ENCODE data around the gene ZFR.

ZFR gene

GRCh38 chr5:32312197-32312594, 132.3 kb downstream of the ZFR start:
- Histone ChIP-seq H4K20me1 (ENCODE audit: low read depth, low read length) (no peaks in the 10 kb centered on the region), H3K4me2 (ENCODE audit: low read depth, low read length, poor library complexity, severe bottlenecking) (peak overlapping the region; percentile 99), H3K27ac (ENCODE audit: low read depth, low read length) (peak overlapping the region; percentile 67), H3K4me3 (ENCODE audit: insufficient read depth, low read length, poor library complexity, severe bottlenecking) (peak overlapping the region; percentile 69), H3K36me3 (ENCODE audit: low read length) (no peaks in the 10 kb centered on the region), H3K27me3 (ENCODE audit: low read length) (no peaks in the 10 kb centered on the region), H2AFZ (ENCODE audit: low read depth, low read length, severe bottlenecking) (peak overlapping the region; percentile 74), H3K79me2 (ENCODE audit: insufficient read depth, low read length) (peaks cover 47% of the 10 kb centered on the region), H3K9me3 (ENCODE audit: insufficient read depth, low read length) (no peaks in the 10 kb centered on the region), H3F3A (ENCODE audit: insufficient read depth) (peaks cover 16% of the 10 kb centered on the region), H3K9me2 (replicated peaks; ENCODE audit: insufficient read depth, low read length) (no peaks in the 10 kb centered on the region), H3K9ac (ENCODE audit: low read length) (peak overlapping the region; percentile 89)
- TF ChIP-seq EZH2phosphoT487 (conservative IDR thresholded peaks at IDR 0.05; ENCODE audit: low read length), result no peak
- TF ChIP-seq, protein P1, sequence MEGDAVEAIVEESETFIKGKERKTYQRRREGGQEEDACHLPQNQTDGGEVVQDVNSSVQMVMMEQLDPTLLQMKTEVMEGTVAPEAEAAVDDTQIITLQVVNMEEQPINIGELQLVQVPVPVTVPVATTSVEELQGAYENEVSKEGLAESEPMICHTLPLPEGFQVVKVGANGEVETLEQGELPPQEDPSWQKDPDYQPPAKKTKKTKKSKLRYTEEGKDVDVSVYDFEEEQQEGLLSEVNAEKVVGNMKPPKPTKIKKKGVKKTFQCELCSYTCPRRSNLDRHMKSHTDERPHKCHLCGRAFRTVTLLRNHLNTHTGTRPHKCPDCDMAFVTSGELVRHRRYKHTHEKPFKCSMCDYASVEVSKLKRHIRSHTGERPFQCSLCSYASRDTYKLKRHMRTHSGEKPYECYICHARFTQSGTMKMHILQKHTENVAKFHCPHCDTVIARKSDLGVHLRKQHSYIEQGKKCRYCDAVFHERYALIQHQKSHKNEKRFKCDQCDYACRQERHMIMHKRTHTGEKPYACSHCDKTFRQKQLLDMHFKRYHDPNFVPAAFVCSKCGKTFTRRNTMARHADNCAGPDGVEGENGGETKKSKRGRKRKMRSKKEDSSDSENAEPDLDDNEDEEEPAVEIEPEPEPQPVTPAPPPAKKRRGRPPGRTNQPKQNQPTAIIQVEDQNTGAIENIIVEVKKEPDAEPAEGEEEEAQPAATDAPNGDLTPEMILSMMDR (IDR thresholded peaks at IDR 0.05; ENCODE audit: insufficient read depth, low read length, poor library complexity, severe bottlenecking), result no peak

- peak overlapping the region; percentile 69 for H3K4me3 ChIP-seq (ENCODE audit: insufficient read depth, low read length, poor library complexity, severe bottlenecking)
- H3K36me3 ChIP-seq (ENCODE audit: low read length), result no peaks in the 10 kb centered on the region
- peak overlapping the region; percentile 99 for H3K4me2 ChIP-seq (ENCODE audit: low read depth, low read length, poor library complexity, severe bottlenecking)
- no peaks in the 10 kb centered on the region for H3K9me2 ChIP-seq (replicated peaks; ENCODE audit: insufficient read depth, low read length)
- H3K27ac ChIP-seq (ENCODE audit: low read depth, low read length), result peak overlapping the region; percentile 67
- peak overlapping the region; percentile 74 for H2AFZ ChIP-seq (ENCODE audit: low read depth, low read length, severe bottlenecking)
- H3K9ac ChIP-seq (ENCODE audit: low read length), result peak overlapping the region; percentile 89
- TF ChIP-seq, protein P1 (IDR thresholded peaks at IDR 0.05; ENCODE audit: insufficient read depth, low read length, poor library complexity, severe bottlenecking), result no peak
- TF ChIP-seq EZH2phosphoT487 (conservative IDR thresholded peaks at IDR 0.05; ENCODE audit: low read length), result no peak
- peaks cover 53% of the 10 kb centered on the region for H3K79me2 ChIP-seq (ENCODE audit: insufficient read depth, low read length)
- H3K27me3 ChIP-seq (ENCODE audit: low read length), result no peaks in the 10 kb centered on the region
- H3K9me3 ChIP-seq (ENCODE audit: insufficient read depth, low read length), result no peaks in the 10 kb centered on the region
- no peaks in the 10 kb centered on the region for H4K20me1 ChIP-seq (ENCODE audit: low read depth, low read length)
- peaks cover 16% of the 10 kb centered on the region for H3F3A ChIP-seq (ENCODE audit: insufficient read depth)
These were observed 132.9 kb downstream of the ZFR start for GRCh38 chr5:32311404-32312196.

- Histone ChIP-seq H2AFZ (ENCODE audit: low read depth, low read length, severe bottlenecking) (no peak overlapping the region), H3K36me3 (ENCODE audit: low read length) (no peaks in the 10 kb centered on the region), H3K9me2 (replicated peaks; ENCODE audit: insufficient read depth, low read length) (no peaks in the 10 kb centered on the region), H3K27ac (ENCODE audit: low read depth, low read length) (no peak overlapping the region), H3K27me3 (ENCODE audit: low read length) (no peaks in the 10 kb centered on the region), H3K9ac (ENCODE audit: low read length) (no peak overlapping the region), H3K4me3 (ENCODE audit: insufficient read depth, low read length, poor library complexity, severe bottlenecking) (no peak overlapping the region), H3F3A (ENCODE audit: insufficient read depth) (peaks cover 16% of the 10 kb centered on the region), H3K9me3 (ENCODE audit: insufficient read depth, low read length) (no peaks in the 10 kb centered on the region), H3K79me2 (ENCODE audit: insufficient read depth, low read length) (peaks cover 71% of the 10 kb centered on the region), H3K4me2 (ENCODE audit: low read depth, low read length, poor library complexity, severe bottlenecking) (no peak overlapping the region), H4K20me1 (ENCODE audit: low read depth, low read length) (no peaks in the 10 kb centered on the region)
- TF ChIP-seq, protein P1 (IDR thresholded peaks at IDR 0.05; ENCODE audit: insufficient read depth, low read length, poor library complexity, severe bottlenecking), result no peak
- TF ChIP-seq EZH2phosphoT487 (conservative IDR thresholded peaks at IDR 0.05; ENCODE audit: low read length), result no peak
These were observed 134.8 kb downstream of the ZFR start for GRCh38 chr5:32309761-32310160.
